NCI-H146 treated with DMSO at 0.1 percent for 48 hours (cell line): ENCODE data around the gene CEP131.
A peak's percentile ranks its signal among the peaks of the same experiment; 100 is the strongest.

Experiments
- DNase-seq: peaks from one replicate; lab custom pipeline; 2025; ENCODE audit not compliant: unreplicated experiment; lab: John Stamatoyannopoulos, UW

CEP131 gene

GRCh38 chr17:81200695-81201580 lies 21.8 kb downstream of the CEP131 start:
- peak; percentile 2 for DNase-seq

DNA sequence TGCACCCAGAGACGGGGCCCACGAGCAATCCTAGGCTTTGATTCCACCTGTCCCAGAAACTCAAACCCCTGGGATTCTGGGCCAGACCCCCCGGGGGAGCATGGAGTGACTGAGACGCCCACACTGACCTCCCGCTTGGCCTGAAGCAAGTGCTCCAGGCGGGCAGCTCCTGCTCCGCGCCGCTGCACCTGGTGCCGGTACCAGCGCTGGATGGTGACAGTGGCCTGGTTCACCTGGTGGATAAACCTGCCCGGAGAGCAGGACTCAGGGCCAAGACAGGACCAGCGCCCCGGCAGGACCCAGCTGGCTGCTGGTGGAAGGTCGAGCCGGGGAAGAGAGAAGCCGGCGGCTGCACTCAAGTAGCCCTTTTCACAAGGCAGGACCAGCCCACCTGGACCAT lies 22.6 kb downstream of the CEP131 start:
- DNase-seq, result no peak

- no peak for DNase-seq
Observed at GRCh38 chr17:81199482-81199830, 23.3 kb downstream of the CEP131 start.

GRCh38 chr17:81198826-81199481 lies 23.8 kb downstream of the CEP131 start:
- DNase-seq, result no peak

DNA sequence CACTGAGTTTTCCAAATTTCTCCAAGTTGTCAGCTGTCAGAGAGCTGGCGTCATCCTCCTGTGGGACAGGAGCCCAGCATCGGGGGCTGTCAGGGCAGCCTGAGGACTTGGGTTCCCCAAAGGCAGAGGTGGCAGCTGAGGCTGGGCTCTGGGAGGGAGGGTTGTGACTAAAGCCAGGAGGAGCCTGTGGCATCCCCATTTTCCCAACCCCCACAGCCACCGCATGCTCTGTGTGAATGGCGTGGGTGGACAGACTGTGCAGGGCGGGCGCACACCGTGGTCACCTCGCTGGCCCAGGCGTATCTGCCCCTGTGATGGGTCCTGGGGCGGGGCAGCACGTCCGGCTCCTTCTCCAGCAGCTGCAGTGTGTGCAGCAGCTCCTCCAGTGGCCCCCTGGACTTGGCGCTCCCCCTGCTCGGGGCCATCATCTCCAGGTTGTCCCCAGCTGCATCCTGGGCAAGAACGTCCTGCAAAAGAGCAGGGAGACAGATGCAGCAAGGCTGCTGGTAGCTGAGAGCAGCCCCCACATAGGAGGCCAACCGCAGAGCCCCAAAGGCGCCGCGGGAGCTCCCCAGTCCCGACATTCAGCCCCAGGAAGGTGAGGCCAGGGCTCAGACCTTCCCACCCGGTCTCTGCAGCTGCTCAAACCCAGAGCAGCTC lies 24.8 kb downstream of the CEP131 start:
- no peak for DNase-seq

- no peak for DNase-seq
Observed at GRCh38 chr17:81197409-81197795, 25.4 kb downstream of the CEP131 start.

GRCh38 chr17:81196505-81197408 lies 26.0 kb downstream of the CEP131 start:
- no peak for DNase-seq

GRCh38 chr17:81195941-81196495 lies 26.7 kb downstream of the CEP131 start:
- no peak for DNase-seq

- DNase-seq, result no peak
Observed at GRCh38 chr17:81194941-81195901, 27.5 kb downstream of the CEP131 start.

DNA sequence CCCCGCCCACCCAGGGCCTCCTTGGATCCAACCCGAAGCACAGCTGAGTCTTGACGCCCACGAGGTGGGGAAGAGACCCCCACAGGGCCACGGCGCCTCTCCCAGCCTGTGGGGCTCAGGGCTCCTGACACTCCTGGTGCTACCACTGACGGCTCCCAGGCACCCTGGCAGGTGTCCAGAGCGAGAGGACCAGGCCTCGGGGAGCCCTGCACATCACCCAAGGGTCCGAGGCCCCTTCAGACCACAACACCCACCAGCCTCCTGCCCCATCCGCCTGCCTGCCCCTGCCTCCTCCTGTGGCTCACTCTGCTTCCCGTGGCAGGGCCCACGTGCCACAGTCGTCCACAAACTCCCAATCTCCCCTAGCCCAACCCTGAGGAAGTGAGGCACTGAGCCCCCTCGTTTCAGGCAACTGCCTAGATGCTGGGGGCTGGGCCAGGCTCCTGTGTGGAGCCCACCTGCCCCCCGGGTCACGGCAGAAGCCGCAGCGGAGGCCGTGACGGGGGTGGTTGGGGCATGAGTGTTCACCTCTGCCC lies 28.5 kb downstream of the CEP131 start:
- no peak for DNase-seq

DNA sequence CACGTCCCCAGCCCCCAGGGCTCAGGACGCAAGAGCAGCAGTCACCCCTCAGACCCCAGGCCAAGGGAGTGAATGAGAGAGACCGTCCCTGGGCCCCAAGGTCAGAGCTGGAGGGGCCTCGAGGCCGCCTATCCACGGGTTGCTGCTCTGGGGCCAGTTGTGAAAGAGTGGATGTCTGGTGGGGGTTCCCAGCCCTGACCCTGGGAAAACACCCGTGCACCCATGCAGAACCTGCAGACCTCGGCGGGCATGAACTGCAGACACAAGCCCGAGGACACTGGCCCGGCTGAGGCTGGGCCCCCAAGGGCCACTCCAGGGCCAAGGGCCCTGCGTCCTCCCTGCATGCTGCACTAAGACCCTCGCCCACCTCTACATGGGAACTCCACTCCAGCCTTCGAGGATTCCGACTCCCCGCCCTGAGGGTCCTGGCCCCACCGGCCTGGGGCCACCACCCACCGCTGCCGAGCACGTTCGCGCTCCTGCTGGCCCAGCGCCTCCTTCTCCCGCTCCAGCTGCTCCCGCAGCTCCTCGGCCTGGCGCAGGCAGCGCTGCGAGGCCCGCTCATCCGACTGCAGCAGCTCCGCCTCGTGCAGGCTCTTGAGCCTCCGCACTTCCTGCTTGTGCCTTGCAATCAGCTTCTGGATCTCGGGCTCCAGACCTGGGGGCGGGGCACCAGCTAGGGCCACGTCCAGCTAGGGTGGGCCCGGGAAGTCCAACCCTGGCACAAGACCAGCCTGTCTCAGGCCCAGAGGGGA lies 29.1 kb downstream of the CEP131 start:
- no peak for DNase-seq

DNA sequence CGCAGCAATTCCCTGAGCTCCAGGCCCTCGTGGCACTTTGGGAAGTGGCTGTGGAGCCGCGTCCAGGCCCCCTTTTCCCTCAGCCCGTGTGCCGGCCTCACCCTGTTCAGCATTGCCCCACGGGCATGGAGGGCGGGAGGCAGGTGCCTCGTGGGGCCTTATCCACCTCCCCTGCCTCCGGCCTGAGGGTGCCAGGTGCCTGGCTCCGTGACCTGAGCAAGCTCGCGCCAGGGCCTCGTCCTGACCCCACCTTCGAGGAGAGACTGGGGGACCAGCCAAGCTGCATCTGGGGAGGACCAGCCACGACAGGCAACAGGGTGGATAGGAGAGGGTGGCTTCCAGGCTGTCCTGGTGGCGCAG lies 29.7 kb downstream of the CEP131 start:
- DNase-seq, result no peak

- no peak for DNase-seq
Observed at GRCh38 chr17:81192386-81193050, 30.2 kb downstream of the CEP131 start.

GRCh38 chr17:81191646-81192045 lies 31.1 kb downstream of the CEP131 start:
- no peak for DNase-seq

- no peak for DNase-seq
Observed at GRCh38 chr17:81191116-81191515, 31.6 kb downstream of the CEP131 start.

DNA sequence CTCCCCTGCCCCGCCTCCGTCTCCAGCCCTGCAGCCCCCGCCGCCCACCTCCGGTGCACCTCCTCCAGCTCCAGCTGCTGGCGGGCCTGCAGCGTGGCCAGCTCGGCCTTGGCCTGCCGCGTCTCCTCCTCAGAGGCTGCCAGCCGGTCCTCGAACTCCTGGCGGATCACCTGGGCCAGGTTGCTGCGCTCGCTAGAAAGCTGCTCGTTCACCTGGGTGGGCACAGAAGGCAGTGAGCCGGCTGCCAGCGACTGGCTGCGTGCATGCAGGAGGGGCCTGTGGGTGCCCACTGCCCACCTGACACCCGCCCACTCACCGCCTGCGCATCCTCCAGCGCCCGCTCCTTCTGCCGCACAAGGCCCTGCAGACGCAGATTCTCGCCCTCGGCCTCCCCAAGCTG lies 32.2 kb downstream of the CEP131 start:
- DNase-seq, result no peak

- DNase-seq, result no peak
Observed at GRCh38 chr17:81189670-81190530, 32.9 kb downstream of the CEP131 start.
